ENCODE data around the gene APBA2.

- TF ChIP-seq GATA3 (IDR thresholded peaks at IDR 0.05; ENCODE audit: low read depth, low read length): no peak
- TF ChIP-seq GATA2 (IDR thresholded peaks at IDR 0.05; ENCODE audit: low read depth, low read length): no peak
Measured at GRCh38 chr15:28929200-28929599, 43.4 kb downstream of the APBA2 start.

Measured in SH-SY5Y (cell line).